Uterus (tissue), 2 donors: Measurements from ENCODE around the gene CADPS2.

ENCODE experiments used
- CTCF ChIP-seq, 4 experiments: fragments of 200-600 bp in 2 of 4; fragments of 450-650 bp in 2 of 4; sonication (generic) in 2 of 4; IDR thresholded peaks; one replicate each; pipeline ENCODE4 v1.5.1; 2016 to 2019; ENCODE audit warnings: antibody characterized with exemption in 4 of 4, mild to moderate bottlenecking in 2 of 4, moderate library complexity in 1 of 4
- POLR2A ChIP-seq, 2 donors: fragments of 450-650 bp; IDR thresholded peaks; one replicate each; pipeline ENCODE4 v1.6.1; 2016; ENCODE audit warnings: antibody characterized with exemption in 2 of 2, mild to moderate bottlenecking in 1 of 2, moderate library complexity in 1 of 2

GRCh38 chr7:122457969-122458368, 428.3 kb downstream of the CADPS2 start:
- no peak for TF ChIP-seq CTCF (IDR thresholded peaks at IDR 0.05)
- TF ChIP-seq POLR2A (IDR thresholded peaks at IDR 0.05): no peak
